ENCODE measurements around the gene PAX2. TPM values are rescaled to one million over a fixed set of nuclear protein-coding genes. Genes with fewer than 3 reads are reported as not detected.

PAX2 gene
- total RNA-seq, 4 donors from 2014 or later = not detected

- DNase-seq (ENCODE audit: low spot score in 2 of 2) = no peak
- Histone ChIP-seq H3K4me1 (peaks cover 0 to under 1% (median 0%) of the 10 kb centered on the region in 4 donors), H3K9me3 (no peaks in the 10 kb centered on the region), H3K27me3 (peaks cover 0 to 89% of the 10 kb centered on the region in 2 donors), H3K27ac (no peak overlapping the region), H3K36me3 (no peaks in the 10 kb centered on the region), H3K4me3 (no peak overlapping the region)
- 39 to 40% methylated on average over 10 of the region's 10 CpGs for WGBS, 2 donors
- no peak for TF ChIP-seq EP300 (IDR thresholded peaks at IDR 0.05)
- no peak for TF ChIP-seq CTCF (IDR thresholded peaks at IDR 0.05)
- TF ChIP-seq POLR2A (IDR thresholded peaks at IDR 0.05) = no peak
Measured at GRCh38 chr10:100802607-100803006, 57.2 kb downstream of the PAX2 start.

- peaks cover 0 to 6% (median 0%) of the 10 kb centered on the region in 4 donors for H3K4me1 ChIP-seq
- TF ChIP-seq POLR2A (IDR thresholded peaks at IDR 0.05) = no peak
- TF ChIP-seq EP300 (IDR thresholded peaks at IDR 0.05) = no peak
- no peak for TF ChIP-seq CTCF (IDR thresholded peaks at IDR 0.05)
- no peaks in the 10 kb centered on the region for H3K36me3 ChIP-seq
- no peak for DNase-seq (ENCODE audit: low spot score in 2 of 2)
- WGBS, 2 donors = 50 to 55% methylated on average over 6 of the region's 6 CpGs
- no peak overlapping the region for H3K4me3 ChIP-seq
- no peaks in the 10 kb centered on the region for H3K9me3 ChIP-seq
- no peak overlapping the region for H3K27ac ChIP-seq
- H3K27me3 ChIP-seq = peaks cover 0 to 93% of the 10 kb centered on the region in 2 donors
Measured at GRCh38 chr10:100803492-100803891, 58.1 kb downstream of the PAX2 start.

- TF ChIP-seq EP300 (IDR thresholded peaks at IDR 0.05) (no peak), CTCF (IDR thresholded peaks at IDR 0.05) (no peak), POLR2A (IDR thresholded peaks at IDR 0.05) (no peak)
- Histone ChIP-seq H3K27ac (no peak overlapping the region), H3K27me3 (peaks cover 0 to 93% of the 10 kb centered on the region in 2 donors), H3K9me3 (no peaks in the 10 kb centered on the region), H3K36me3 (no peaks in the 10 kb centered on the region), H3K4me1 (peaks cover 0 to 6% (median 0%) of the 10 kb centered on the region in 4 donors), H3K4me3 (no peak overlapping the region)
- WGBS, 2 donors = 46 to 49% methylated on average over 7 of the region's 7 CpGs
- no peak for DNase-seq (ENCODE audit: low spot score in 2 of 2)
Measured at GRCh38 chr10:100803908-100804307, 58.5 kb downstream of the PAX2 start.

GRCh38 chr10:100805543-100806355 is 60.4 kb downstream of the PAX2 start:
- no peak overlapping the region for H3K4me3 ChIP-seq
- DNase-seq (ENCODE audit: low spot score in 2 of 2) = no peak
- H3K27me3 ChIP-seq = peaks cover 0 to 94% of the 10 kb centered on the region in 2 donors
- no peaks in the 10 kb centered on the region for H3K36me3 ChIP-seq
- TF ChIP-seq CTCF (IDR thresholded peaks at IDR 0.05) = no peak
- no peak for TF ChIP-seq EP300 (IDR thresholded peaks at IDR 0.05)
- no peak for TF ChIP-seq POLR2A (IDR thresholded peaks at IDR 0.05)
- 64 to 68% methylated on average over 13 to 14 of the region's 14 CpGs for WGBS, 2 donors
- H3K27ac ChIP-seq = no peak overlapping the region
- no peaks in the 10 kb centered on the region for H3K9me3 ChIP-seq
- H3K4me1 ChIP-seq = peaks cover 0 to 6% (median 0%) of the 10 kb centered on the region in 4 donors

GRCh38 chr10:100806356-100806645 is 60.9 kb downstream of the PAX2 start:
- TF ChIP-seq EP300 (IDR thresholded peaks at IDR 0.05) (no peak), CTCF (IDR thresholded peaks at IDR 0.05) (no peak), POLR2A (IDR thresholded peaks at IDR 0.05) (no peak)
- 60 to 65% methylated on average over 5 to 8 of the region's 8 CpGs for WGBS, 2 donors
- Histone ChIP-seq H3K9me3 (no peaks in the 10 kb centered on the region), H3K27me3 (peaks cover 0 to 94% of the 10 kb centered on the region in 2 donors), H3K27ac (no peak overlapping the region), H3K4me1 (peaks cover 0 to 6% (median 0%) of the 10 kb centered on the region in 4 donors), H3K4me3 (no peak overlapping the region), H3K36me3 (no peaks in the 10 kb centered on the region)
- no peak for DNase-seq (ENCODE audit: low spot score in 2 of 2)
